ENCODE data around the gene GPRC5D.

Gene GPRC5D

DNA sequence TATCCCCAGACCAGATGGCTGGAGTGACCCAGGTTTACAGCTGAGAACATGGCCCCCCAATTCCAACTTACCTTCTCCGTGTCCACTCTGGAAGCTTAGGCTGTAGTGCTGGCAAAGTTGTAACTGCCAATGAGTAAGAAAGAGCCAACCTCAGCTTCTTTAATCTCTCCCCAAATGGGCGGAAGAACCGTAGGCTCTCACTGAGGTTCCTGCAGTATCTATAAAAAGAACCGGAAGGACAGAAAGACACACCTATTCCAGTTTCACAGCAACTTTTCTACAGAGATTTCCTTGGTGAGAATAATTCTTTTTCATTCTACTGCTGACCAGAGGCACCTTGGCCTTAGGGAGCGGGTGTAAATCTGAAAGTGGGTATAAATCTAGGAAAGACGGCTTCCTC is at the start of gene GPRC5D:
GPRC5D (minus strand) TSS at position 135 of the 400 bp plus-strand sequence. CDS start 1,786 bp downstream, outside the sequence.
- DNase-seq, result no peak

GRCh38 chr12:13001775-13002040 is 49.7 kb upstream of the GPRC5D start:
- no peak for DNase-seq

DNA sequence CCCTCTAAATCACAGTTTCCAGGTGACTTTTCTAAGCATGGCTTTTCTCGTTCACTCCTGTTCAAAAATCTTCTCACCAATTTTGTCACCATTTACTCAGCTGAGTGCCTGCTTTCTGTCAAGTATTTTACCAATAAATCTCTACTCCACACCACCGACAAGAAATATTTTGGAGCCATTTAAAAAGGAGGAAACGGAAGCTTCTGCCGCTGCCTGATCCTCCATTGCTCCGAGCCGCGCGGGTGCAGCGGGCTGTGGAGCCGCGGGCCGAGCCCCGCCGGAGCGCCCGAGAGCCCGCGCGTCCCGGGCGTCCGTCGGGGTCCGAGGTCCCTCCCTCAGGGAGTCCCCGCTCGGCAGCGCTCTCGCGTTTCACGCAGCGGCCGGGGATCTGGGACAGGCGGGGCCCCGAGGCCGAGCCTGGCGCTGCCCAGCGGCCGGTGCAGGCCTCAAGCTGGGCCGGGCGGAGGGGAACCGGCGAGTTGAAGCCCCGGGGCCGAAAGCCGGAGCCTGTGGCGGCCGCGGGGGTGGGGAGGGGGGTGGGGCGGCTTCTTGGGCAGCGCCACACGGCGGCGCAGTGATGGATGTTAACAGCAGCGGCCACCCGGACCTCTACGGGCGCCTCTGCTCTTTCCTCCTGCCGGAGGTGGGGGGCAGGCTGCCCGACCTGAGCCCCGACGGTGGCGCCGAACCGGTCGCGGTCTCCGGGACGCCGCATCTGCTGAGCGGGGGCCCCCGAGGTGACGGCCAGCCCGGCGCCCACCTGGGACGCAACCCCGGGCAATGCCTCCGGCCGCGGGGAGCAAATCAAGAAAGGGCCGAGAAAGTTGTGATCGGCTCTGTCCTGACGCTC is 49.2 kb upstream of the GPRC5D start:
- DNase-seq, result no peak

GRCh38 chr12:13000616-13000924 is 48.6 kb upstream of the GPRC5D start:
- DNase-seq, result no peak

DNA sequence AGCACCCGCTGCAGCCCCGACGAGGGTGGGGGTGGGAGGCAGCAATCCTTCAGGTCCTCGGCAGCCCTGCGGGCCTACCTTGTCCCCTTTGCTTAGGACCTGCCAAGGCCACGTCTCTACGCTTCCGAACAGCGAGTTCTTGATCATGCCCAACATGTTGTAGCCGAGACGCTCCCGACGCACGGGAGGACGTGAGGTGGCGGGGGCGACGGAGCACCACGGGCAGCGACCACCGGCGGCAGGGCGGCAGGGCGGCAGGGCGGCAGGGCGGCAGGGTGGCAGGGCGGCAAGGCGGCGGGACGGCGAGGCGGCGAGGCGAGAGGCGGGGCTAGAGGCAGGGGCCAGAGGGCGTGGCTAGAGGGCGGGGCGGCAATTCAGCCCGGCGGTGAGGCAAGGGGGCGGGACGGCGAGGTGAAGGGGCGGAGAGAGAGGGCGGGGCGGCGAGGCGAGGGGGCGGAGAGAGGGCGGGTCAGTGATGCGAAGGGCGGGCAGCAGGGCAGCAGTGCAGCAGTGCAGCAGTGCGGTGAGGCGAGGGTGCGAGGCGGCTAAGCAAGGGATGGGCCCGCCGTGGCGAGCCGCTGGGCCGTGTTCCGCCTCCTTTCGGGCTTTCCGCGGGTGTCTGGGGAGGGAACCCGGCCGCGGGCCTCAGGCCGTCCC is 48.1 kb upstream of the GPRC5D start, which contains the start of gene HEBP1:
HEBP1 (minus strand) TSS at position 307 of the 657 bp plus-strand sequence; CDS start at position 156, 151 bp downstream.
- peak; percentile 56 for DNase-seq

GRCh38 chr12:12999271-12999958 is 47.4 kb upstream of the GPRC5D start:
- DNase-seq, result no peak

GRCh38 chr12:12998248-12998647 is 46.3 kb upstream of the GPRC5D start:
- DNase-seq, result no peak

DNA sequence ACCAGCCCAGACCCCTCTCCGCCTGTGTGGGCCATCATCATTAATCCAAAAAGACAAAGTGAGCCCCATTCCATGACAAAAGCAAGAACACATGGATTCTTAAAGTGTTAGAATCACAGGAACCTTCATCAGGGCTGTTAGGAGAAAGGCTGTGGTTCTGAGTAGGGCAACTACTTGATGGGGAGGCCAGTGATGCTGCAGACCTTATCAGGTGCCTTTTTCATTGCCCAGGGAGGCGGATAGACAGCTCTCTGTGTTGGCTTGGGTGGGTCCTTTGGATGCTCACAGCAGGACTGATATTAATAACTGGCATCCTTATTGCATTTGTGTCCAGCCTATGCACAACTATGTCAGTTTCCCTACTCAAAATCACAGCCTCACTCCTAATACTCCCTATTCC is 45.8 kb upstream of the GPRC5D start:
- DNase-seq, result no peak

- DNase-seq, result no peak
Observed at GRCh38 chr12:12997156-12997555, 45.2 kb upstream of the GPRC5D start.

DNA sequence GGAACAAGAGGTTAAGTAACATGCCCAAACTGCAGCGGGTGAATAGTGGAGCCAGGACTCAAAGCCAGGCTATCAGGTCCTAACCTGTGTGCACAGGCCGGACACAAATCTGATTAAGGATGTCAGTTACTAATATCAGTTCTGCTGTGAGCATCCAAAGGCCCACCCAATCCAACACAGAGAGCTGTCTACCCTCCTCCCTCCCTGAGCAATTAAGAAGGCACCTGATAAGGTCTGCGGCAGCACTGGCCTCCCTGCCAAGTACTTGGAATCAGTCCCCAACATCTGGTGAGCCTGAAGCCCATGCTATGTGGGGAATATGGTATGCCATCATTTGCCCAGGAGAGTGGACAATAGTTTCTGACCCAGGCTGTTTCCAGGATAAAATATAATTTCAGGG is 44.2 kb upstream of the GPRC5D start:
- DNase-seq, result no peak

DNA sequence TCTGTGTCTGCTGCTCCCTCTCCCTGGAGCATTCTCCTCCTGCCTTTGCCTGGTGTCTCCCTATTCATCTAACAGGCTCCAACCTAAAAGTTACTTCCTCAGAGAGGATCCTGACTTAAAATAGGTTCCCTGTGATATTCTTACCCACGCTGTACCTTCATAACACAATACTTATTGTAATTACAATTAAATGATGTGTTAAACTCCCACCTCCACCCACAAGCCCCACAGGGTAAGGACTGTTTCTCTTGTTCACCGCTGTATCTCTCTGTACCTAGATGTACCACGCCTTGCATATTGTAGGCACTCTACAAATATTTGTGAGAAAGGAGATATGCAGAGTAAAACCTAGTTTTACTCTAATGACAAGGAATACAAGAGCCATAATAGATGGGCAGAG is 43.1 kb upstream of the GPRC5D start:
- DNase-seq, result no peak

DNA sequence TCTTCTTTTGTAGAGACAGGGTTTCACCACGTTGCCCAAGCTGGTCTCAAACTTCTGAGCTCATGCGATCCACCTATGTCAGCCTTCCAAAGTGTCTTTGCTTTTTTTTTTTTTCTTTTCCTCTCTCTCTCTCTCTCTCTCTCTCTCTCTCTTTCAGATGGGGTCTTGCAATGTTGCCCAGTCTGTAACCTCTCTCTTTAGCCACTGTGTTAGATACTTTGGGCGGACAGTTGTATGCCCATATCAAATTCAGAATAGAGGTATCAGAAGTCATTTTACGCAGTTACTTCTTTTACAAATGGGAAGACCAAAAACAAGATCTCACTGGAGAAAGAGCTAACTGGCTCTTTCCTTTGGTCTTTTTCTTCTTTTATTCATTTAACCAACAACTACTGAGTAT is 41.4 kb upstream of the GPRC5D start:
- no peak for DNase-seq

DNA sequence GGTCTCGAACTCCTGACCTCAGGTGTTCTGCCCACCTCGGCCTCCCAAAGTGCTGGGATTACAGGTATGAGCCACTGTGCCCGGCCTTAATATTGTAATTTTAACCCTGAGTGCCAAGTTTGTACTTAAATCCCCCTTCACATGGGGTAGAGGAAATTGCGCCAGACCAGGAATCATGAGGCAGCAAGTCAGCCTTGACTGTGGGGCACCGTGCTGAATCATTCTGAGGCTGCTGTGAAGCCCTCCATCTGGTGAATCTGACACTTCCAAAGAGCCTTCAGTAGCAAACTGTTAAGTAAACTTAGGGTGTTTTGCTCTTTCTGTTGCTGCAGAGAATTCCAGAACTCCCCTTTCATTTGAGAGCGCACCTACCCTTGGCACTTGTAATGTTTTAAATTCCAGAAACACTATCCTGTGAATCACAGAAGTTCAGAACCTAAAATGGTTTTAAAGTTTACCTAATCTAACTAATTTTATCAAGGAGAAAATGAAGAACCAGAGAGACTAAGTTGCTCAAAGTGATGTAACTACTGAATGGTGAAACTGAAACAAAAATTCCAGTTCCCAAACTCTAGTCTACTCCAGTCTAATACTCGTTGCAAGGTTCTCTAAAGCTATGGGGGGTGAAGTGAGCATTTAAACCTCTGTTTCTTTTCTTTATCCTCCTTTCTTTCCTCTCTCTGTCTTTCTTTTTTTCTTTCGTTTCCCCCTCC is 40.6 kb upstream of the GPRC5D start:
- DNase-seq, result no peak

GRCh38 chr12:12990700-12991468 is 38.9 kb upstream of the GPRC5D start:
- DNase-seq, result no peak

DNA sequence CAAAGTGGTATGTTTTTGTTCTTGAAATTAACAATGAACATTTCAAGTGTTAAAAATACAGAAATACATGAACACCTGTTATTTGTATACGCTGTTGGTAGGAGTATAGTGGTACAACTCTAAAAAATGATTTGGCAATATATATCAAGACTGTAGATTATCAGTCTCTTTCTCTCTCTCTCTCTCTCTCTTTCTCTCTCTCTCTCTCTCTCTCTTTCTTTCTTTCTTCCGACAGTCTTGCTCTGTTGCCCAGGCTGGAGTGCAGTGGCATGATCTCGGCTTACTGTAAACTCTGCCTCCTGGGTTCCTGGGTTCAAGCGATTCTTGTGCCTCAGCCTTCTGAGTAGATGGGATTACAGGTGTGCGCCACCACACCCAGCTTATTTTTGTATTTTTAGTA is 35.5 kb upstream of the GPRC5D start:
- DNase-seq, result no peak

DNA sequence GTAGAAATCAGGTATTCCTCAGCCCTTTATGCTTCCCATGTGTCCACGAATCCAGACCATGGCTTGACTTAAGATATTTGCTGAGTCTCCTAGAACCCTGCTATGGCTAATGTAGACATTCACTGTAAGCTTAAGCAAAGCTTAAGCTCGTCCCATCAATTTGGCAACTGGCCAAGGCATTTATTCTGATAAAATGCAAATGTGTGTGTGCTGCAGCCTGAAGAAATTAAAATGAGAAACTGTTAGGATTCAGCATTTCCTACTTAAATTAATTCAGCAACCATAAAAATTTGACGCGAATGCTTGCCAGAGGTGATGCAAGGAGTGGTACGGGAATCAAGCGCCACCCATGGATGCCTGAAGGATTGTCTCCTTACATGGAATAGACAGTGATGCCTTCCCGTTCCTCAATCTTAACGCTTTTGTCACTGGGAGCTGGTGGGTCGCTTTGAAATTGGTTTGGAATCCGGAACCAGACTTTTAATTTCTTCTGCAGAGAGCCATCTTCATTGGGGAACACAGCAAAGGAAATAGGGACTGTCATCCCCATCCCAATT is 34.9 kb upstream of the GPRC5D start:
- DNase-seq, result no peak

GRCh38 chr12:12985817-12986408 is 33.9 kb upstream of the GPRC5D start:
- no peak for DNase-seq

DNA sequence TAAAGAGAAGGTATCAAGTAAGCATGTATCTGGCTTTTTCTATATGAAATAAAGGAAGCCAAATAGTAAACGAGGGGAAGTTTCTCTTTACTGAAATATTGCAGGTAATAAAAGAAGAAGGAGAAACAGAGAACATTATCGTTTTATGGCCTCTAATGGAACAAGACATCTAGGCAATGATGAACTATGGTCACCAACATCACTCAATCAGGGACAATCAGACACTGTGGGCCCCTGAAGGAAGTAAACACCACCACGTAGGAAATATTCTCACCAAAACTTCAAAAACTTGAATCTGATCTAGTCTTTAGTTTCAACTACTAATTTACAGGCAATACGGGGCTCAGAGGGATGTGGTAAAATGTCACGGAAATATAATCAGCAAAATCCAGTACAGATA is 32.2 kb upstream of the GPRC5D start:
- DNase-seq, result no peak

DNA sequence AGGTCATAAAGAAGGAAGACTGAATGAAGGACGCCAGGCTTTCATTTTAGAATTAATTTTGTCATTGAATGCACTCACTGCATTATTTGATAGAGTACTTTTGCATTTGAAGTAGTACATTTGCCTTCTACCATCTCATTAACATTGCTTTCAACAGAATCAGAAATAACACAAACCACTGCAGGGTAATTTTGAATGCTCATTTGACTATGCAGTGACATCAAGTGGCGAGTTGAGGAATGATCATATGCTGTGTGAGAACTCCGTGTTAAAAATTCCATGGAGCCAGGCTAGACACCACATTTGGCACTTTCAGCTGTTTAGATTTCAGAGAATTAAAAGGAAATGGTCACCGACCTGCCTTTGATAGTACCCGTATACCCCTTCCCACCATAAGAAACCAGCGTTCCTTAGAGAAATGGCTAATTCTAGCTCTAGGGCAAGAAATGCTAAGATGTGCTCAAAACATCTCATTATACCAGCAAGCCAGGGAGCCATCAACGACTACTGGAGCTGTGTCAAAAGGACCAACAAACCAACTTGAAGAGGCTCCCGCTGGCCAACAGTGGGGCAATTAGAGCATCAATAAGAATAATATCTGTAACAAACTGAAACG is 31.6 kb upstream of the GPRC5D start:
- DNase-seq, result peak; percentile 18

DNA sequence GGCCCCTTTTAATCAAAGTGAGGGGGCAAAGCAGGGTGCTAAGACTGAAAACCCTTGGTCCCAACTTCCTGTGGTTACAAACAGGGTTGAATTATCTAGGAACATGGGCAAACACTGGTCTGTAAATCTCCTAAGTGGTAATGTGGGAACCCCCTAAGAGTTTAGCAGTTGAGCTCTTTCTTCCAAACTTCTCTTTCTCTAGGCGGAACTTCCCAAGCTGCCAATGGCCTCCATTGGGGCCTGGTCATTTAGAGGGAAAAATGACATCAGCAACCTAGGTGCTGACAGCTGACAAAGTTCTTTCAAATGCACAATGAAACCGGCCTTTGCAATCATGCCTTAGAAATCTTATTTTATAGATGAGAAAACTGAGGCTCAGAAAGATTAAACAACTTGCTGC is 30.4 kb upstream of the GPRC5D start:
- no peak for DNase-seq

- DNase-seq, result no peak
Observed at GRCh38 chr12:12979731-12980259, 27.8 kb upstream of the GPRC5D start.
